Astrocyte of the cerebellum (primary cell): ENCODE measurements around the gene MYO7B.

Experiments
- DNase-seq: peaks from one replicate; pipeline ENCODE4 v3.0.0-alpha.2; 2011; ENCODE audit warnings: low read depth
- H3K4me3 ChIP-seq: 2 replicates; pipeline ENCODE4 v1.5.1; 2011; ENCODE audit warnings: mild to moderate bottlenecking, low read depth, low read length, moderate library complexity
- in situ Hi-C: cut with HindIII; loops from 2 replicates; pipeline ENCODE4 v1.10.0; 2017; ENCODE audit warnings: low sequenced_read_pairs
- TF ChIP-seq, protein P1 (sequence below): IDR thresholded peaks from 2 replicates; pipeline ENCODE4 v1.5.1; 2012; ENCODE audit warnings: low read length, low read depth, moderate library complexity, mild to moderate bottlenecking; ENCODE audit errors: missing control alignments

The MYO7B gene

DNA sequence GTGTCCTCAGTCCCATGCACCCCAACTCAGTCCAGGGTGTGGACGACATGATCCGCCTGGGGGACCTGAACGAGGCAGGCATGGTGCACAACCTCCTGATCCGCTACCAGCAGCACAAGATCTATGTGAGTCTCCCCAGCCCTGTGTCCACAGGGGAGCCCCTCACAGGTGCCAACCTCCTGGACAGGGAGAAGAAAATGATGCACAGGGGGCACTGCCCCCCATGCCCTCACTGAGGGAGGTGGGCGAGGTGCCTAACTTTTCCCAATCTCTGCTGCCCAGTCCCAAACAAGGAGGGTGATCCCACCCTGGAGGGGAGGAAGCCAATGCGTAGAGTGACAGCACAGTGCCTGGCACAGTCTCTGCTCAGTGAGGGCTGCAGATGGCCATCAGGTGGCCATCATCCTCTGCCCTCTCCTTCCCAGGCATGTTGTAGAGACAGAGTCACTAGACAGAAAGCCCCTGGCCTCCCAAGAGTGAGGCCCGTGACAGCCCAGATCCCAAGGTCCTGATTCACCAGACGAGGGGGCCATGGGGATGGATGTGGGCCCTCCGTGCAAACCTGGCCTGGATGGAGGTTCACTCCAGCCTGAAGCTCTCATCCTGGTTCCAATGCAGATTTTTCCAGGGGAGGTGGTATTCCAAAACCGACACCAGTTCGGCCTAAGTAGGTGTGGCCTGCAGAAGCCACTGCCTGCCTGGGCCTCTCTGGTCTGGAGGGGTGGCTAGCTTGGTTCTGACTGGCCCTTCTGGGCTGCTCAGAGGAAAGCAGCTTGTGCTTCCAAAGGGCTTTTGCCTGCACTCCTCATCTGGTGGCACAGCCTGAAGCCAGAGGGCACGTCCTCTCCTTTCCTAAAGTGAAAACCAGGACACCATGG, 30.0 kb downstream of the MYO7B start:
- TF ChIP-seq, protein P1, sequence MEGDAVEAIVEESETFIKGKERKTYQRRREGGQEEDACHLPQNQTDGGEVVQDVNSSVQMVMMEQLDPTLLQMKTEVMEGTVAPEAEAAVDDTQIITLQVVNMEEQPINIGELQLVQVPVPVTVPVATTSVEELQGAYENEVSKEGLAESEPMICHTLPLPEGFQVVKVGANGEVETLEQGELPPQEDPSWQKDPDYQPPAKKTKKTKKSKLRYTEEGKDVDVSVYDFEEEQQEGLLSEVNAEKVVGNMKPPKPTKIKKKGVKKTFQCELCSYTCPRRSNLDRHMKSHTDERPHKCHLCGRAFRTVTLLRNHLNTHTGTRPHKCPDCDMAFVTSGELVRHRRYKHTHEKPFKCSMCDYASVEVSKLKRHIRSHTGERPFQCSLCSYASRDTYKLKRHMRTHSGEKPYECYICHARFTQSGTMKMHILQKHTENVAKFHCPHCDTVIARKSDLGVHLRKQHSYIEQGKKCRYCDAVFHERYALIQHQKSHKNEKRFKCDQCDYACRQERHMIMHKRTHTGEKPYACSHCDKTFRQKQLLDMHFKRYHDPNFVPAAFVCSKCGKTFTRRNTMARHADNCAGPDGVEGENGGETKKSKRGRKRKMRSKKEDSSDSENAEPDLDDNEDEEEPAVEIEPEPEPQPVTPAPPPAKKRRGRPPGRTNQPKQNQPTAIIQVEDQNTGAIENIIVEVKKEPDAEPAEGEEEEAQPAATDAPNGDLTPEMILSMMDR: no peak
- in situ Hi-C loops: no loop called here
- no peak for DNase-seq

DNA sequence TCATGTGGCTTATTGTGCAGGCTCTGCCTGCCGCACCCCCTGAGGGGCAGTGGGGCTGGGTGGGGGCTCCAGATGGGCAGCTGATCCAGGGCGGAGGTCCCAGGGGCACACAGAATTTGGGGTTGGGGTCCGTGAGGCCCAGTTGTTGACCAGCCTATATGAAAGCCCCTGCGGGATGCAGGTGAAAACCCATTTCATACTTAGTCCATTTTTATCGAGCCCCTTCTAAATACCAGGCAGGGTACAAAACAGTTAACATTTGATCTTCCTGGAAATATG, 30.6 kb downstream of the MYO7B start:
- TF ChIP-seq, protein P1: no peak
- in situ Hi-C loops: no loop called here
- no peak for DNase-seq
- H3K4me3 ChIP-seq: no peak overlapping the region

More for the DNA sequence above, 30.0 kb downstream of the MYO7B start:
- H3K4me3 ChIP-seq: no peak overlapping the region

DNA sequence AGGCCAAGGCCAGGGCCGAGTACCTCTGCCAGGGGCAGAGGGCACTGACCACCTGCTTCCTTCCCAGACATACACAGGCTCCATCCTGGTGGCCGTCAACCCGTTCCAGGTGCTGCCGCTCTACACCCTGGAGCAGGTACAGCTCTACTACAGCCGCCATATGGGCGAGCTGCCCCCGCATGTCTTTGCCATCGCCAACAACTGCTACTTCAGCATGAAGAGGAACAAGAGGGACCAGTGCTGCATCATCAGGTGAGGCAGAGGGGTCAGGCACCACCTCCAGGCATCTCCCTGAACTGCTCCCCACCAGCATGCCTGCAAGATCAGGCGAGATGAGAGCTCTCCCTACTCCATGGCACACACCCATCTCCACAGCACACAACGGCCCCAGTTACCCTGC, 31.1 kb downstream of the MYO7B start:
- no peak for DNase-seq
- no peak overlapping the region for H3K4me3 ChIP-seq
- in situ Hi-C loops: no loop called here
- TF ChIP-seq, protein P1: no peak

GRCh38 chr2:127567351-127567854, 31.9 kb downstream of the MYO7B start:
- TF ChIP-seq, protein P1: no peak
- no peak overlapping the region for H3K4me3 ChIP-seq
- in situ Hi-C loops: no loop called here
- DNase-seq: no peak

DNA sequence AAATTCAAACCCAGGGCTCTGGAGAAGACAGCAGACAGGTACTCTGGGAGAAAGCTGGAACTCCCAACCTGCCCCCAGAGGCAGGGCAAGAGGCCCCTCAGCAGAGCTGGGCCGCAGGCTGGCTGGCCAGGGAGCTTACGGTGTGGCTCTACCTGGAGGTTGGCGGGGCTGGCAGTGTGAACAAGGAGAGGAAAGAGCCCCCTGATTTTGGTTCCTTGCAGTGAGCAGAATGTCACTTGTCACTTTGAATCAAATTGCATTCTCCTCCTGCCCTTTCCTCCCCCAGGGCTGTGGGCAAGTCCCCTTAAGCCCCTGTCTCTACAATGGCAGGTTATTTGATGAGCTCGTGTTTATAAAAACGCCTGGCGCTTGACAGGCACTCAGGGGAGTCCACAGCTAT, 32.6 kb downstream of the MYO7B start:
- in situ Hi-C loops: no loop called here
- DNase-seq: no peak
- no peak overlapping the region for H3K4me3 ChIP-seq
- TF ChIP-seq, protein P1: no peak

GRCh38 chr2:127569666-127570065, 34.2 kb downstream of the MYO7B start:
- H3K4me3 ChIP-seq: no peak overlapping the region
- TF ChIP-seq, protein P1: no peak
- DNase-seq: no peak
- in situ Hi-C loops: no loop called here
